ENCODE measurements around the gene CTIF.

The CTIF gene

DNA sequence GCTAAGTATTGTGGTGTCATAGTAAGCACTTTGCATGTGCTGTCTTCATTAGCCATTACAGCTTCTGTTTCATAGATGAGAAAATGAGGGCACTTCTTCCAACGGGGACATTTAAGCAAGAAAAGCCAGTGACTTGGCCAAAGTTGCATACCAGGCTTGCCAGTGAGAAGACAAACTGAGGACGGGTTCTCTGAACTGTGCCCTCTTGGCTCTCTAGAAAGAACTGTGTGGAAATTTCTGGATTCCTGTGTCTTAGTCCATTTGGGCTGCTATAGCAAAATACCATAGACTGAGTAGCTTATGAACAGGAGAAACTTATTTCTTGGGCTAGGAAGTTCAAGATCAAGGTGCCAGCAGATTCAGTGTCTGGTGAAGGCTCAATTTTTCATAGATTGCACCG lies 13.3 kb downstream of the CTIF start:
- DNase-seq (ENCODE audit: low spot score), result no peak

DNA sequence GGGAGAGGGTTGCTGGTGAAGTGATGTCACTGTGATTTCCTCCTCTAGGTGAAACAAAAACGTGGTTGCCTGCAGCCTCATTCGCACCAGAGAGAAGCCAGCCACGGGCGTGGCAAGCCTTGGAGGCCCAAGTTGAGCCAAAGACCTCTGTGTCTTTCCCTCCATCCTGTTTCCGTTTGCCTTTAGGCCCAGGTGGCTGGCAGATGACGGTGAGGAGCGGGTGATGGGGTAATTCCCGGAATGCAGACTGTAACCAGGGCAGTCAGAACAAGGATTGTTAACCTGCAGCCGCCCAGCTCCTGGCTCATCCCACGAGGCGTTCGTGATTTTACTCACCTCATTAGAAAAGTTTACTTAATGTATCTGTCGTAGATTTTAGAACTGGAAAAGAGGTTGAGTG lies 14.4 kb downstream of the CTIF start:
- DNase-seq (ENCODE audit: low spot score), result no peak

DNA sequence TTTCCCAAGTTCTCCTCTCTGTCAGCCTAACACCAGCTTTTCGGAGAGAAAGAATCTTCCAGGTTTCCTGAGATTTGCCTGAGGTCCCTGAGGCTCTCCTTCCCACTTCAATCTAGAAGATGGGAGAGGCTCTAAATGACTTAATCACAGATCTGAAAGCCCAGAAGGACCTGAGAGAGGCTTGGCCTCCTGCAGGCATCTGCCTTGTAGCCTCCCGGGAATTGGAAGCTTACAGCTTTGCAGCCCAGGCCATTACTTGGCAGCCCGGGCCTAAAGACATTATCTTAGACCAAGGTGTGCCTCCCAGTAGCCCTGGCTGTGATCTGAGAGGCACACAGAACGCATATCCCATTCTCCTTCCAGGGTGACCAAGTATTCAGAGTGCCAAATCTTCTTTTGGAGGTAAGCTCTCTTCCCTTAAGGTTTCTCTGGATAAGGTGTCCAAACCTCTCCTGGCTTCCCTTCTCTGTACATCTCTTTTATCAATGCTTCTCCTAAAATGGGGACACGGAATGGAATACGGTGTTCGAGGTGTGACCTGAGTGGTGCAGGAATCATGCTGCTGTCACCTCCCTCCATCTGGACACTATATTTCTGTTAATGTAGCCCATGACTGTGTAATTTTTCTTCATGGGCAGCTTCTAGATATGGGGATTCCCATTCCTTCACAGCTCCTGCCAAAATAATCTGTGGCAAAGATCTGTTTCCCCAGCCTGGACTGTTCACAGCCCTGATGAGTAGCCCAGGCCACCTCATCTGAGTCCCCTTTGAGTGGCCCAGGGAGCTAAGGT lies 16.0 kb downstream of the CTIF start:
- no peak for DNase-seq (ENCODE audit: low spot score)

DNA sequence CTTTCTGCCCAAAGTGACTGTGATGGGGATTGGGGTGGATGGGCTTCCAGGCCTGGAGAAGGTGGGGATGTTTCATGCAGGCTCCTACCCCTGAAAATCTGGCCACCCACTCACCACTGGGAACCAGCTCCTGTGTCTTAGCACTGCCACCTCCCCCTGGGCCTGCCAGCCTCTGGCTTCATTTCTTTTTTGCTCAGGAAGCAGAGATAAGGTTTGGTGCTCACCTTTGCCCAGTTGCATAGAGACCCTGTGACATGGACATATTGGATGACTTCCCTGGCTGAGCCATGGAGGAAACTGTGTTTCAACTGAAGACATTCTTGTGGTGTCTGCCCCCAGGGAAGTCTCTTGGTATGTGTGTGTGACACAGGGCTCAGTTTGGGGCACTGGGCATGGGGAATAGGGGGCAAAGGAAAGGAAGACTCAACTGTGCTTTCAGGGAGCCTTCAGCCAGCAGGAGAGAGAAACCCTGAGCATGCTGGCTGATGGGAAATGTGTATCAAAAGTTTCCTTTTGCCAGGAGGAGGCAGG lies 16.7 kb downstream of the CTIF start:
- DNase-seq (ENCODE audit: low spot score), result no peak

DNA sequence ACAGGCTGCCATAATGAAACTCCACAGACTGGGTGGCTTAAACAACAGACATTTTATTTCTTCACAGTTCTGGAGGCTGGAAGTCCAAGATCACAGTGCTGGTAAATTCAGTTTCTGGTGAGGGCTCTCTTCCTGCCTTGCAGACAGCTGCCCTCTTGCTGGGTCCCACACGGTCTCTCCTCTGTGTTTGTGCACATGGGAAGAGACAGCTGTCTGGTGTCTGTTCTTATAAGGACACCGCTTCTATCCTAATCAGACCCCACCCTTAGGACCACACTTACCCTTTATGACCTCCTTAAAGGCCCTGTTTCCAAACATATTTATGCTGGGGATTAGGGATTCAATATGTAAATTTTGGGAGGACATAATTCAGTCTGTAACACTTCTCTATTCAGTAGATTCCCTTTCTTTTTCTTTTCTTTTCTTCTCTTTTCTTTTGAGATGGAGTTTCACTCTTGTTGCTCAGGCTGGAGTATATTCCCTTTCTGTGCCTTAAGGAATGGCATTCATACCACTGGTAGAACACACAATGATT lies 18.9 kb downstream of the CTIF start:
- DNase-seq (ENCODE audit: low spot score), result no peak

DNA sequence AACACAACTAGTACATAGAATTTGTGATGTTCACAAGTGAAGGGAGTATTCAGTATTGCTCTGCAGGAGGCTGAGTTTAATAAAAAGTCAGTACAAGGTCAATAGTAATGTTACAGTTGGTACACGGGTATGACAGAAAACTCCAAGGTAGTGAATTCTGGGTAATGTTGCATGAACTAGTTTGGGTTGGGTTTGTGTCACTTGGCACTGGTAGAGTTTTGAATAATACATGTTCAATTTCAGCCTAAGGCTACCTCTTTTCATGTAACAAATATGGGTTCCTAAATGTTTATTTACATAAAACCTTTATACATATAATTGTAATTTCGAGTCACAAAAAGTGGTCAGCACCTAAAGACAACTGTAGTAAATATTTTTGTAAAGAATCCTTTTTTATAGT lies 19.4 kb downstream of the CTIF start:
- no peak for DNase-seq (ENCODE audit: low spot score)

DNA sequence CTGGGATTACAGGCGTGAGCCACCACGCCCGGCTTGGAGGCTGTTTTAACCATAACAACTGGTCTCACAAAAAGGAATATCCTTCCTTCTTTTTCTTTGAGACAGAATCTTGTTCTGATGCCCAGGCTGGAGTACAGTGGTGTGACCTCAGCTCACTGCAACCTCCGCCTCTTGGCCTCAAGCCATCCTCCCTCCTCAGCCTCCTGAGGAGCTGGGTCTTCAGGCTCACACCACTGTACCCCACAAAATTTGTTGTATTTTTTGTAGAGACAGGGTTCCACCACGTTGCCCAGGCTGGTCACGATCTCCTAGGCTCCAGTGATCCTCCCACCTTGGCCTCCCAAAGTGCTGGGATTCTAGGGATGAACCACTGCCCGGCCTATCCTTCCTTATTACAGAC lies 21.7 kb downstream of the CTIF start:
- no peak for DNase-seq (ENCODE audit: low spot score)

DNA sequence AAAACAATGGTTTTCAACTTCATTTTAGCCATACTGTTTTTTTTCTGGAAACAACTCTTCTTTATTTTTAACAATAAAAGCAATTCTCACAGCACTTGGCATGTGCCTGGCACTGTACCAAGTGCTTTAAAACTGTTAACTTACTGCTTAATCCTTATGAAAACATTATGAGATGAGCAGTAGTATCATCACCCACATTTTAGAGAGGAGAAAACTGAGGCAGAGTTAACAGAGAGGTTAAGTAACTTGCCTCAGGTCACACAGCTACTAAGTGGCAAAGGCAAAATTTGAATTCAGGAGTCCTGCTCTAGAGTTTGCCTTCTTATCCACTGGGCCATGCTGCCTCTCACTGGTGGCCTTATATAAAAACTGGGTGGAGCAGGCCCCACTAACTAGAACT lies 23.2 kb downstream of the CTIF start:
- DNase-seq (ENCODE audit: low spot score), result no peak

DNA sequence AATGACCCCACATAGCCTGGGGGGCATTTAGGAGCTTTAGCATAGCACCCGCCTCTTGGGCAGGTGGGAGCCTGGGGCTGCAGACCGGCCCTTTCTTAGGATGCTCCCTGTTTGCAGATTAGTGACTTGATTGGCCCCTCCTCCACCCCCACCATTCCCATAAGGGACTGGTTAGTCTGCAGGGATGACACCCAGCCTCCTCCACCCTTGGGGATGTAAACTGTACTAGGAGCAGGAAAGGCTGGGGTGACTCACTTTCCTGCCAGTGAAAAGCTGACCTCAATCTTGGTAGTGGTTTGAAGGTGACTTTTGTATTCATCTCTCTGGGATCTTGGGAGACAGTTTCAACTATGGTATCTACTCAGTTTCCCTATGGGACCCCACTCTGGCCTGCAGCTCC lies 24.2 kb downstream of the CTIF start:
- no peak for DNase-seq (ENCODE audit: low spot score)

DNA sequence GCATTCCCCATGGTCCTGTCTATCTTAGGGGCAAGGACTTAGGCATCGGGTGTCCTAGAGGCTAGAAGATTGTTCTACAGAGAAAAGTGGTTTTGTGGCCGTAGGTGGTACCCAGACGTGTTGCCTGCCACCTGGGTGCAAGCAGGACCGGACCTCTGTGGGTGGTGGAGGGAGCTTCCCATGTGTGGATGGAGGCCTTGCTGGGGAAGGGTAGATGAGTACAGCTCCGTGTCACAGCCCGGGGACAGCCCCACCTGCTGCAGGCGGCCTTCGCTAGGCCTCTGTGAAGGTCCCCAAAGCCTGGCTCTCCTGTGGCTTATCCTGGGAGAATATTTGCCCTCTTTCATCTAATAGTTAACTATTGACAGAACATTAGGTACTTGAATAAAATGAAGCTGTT lies 25.3 kb downstream of the CTIF start:
- DNase-seq (ENCODE audit: low spot score), result no peak

DNA sequence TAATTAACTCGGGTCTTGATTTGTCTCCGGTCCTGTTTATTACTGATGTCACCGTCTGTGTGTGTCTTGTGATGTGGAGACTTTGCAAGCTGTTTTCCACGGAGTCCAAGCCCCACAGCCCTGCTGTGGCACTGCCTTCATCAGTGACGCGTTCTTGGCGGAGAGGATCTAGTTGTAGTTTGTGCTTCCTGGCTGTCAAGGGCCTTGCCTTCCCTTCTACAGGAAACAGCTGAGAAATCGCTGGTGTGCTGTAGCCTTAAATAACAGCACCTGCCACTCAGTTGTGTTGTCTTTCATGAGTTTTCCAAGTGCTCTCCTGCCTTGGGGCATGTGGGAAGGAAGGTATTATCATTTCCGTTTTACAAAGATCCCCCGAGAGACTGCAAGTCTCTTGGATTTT lies 26.3 kb downstream of the CTIF start:
- DNase-seq (ENCODE audit: low spot score), result no peak

DNA sequence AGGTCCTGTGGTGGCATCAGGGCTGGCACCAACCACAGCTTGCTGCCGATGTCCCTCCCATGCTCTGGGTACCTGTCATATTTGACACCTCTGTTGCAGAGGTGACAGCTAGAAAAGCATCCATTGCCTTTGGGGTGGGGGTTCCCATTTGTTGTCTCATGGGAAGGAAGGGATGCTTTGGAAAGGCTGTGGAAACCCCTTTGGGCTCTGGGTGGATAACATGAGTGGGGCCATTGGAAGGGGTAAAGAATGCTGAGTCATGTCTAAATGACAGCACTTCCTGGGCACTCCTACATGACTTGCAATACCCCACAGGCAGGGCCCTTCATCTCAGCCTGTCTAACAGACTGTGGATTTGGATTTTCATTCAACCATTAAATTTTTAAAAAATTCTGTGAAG lies 27.8 kb downstream of the CTIF start:
- no peak for DNase-seq (ENCODE audit: low spot score)

DNA sequence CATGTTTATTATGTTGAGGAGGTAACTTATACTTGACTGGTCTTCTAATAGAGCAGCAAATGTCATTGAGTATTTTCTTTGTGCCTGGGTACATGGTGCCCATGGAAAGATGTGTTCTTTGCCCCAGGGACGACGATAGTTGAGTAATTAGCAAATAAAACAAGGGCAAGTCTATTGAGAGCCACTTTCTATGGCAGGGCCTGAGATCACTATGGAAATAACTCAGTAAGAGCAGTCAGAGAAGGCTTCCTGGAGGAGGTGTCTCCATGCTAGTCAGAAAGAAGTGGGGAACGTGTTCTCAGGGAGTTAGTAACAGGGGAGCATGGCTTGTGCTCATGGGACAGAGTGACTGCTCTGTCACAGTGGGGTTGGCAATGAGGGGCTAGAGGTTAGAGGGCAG lies 28.6 kb downstream of the CTIF start:
- DNase-seq (ENCODE audit: low spot score), result no peak

DNA sequence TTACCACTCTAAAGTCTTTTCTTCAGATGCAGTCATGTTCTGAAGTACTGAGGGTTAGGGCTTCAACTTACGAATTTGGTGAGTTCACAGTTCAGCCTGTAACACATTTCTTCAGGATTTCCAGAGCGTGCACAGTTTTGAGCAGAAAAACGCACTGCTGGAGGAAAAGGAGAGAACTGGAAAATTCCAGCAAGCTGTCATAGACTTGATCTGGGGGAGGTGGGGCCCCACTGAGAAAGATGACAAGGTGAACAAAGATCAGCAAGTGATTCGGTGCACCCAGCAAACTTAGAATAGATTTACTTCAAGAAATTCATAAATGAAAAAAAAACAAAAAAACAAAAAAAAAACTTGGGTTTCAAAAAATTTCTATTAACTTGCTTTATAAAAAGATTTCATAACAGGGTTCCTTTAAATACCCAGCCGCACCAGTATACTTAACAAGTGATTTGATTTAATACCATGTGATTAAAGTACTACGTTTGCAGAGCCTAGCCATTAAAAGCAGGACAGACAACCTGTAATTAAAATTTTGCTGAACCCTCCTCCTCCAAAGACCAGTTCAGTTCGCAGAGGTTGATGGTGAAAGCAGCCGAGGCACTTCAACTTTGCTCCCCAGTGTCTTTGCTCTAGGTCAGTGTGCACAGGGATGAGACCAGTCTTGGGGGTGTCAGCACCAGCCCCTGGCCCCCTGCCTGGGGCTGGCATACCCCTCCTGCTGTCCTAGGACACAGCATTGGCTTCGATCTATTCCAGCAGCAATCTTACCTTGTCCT lies 30.5 kb downstream of the CTIF start:
- no peak for DNase-seq (ENCODE audit: low spot score)

DNA sequence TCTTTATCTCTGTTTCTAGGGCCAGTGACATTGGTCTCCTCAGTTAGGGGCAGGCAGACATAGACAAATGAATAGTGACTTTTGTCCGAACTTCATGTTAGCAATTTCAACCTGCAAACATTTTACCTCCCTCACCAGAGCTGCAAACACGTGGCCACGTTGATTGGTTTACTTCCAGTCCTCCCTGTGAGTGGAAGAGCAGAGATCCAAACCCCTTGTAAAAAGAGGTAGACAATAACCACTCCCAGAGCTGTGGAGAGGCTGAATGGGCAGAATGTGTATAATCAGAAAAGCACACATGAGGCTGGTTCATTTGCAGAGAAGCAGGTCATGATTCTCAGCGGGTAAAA lies 31.1 kb downstream of the CTIF start:
- no peak for DNase-seq (ENCODE audit: low spot score)

DNA sequence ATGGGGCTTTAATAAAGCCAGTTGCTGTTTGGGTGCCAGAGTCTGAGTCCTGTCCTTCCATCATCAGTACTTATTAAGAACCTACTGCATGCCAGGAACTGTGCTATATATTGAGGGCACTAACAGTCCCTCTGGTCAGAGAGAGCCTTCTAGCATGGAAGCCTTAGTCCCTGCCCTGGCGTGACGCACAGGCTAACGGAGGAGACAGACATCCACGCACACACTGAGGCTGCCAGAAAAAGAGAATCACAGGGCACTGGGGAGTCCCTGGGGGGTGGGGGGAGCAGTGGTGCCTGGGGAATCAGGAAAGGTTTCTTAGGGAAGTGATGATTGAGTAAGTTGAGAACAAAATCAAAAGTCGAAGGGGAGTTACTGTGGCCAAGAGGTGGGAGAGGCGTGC lies 31.5 kb downstream of the CTIF start:
- no peak for DNase-seq (ENCODE audit: low spot score)

DNA sequence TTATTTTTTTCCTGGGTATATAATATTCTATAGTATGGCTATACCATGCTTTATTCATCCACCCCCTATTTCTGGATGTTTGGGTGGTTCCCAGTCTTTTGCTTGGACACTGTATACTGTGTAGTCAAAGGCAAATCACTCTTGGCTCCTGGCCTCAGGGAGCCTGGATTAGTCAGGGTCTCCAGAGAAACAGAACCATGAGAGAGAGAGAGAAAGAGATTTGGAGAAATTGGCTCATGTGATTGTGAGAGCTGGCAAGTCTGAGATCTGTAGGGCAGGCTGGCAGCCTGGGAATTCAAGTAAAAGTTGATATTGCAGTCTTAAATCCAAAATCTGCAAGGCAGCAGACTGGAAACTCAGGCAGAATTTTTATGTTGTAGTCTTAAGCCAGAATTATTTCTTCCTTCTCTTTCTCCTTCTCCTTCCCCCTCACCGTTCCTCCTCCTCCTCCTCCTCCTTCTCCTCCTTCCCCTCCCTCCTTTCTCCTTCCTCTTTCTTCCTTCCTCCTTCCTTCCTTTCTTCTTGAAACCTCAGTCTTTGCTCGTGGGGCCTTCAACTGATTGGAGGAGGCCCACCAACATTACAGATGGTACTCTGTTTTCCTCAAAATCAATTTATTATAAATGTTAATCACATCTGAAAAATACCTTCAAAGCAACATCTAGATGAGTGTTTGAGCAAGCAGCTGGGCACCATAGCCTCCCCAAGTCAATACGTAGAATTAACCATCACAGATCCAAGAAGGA lies 33.0 kb downstream of the CTIF start:
- no peak for DNase-seq (ENCODE audit: low spot score)

DNA sequence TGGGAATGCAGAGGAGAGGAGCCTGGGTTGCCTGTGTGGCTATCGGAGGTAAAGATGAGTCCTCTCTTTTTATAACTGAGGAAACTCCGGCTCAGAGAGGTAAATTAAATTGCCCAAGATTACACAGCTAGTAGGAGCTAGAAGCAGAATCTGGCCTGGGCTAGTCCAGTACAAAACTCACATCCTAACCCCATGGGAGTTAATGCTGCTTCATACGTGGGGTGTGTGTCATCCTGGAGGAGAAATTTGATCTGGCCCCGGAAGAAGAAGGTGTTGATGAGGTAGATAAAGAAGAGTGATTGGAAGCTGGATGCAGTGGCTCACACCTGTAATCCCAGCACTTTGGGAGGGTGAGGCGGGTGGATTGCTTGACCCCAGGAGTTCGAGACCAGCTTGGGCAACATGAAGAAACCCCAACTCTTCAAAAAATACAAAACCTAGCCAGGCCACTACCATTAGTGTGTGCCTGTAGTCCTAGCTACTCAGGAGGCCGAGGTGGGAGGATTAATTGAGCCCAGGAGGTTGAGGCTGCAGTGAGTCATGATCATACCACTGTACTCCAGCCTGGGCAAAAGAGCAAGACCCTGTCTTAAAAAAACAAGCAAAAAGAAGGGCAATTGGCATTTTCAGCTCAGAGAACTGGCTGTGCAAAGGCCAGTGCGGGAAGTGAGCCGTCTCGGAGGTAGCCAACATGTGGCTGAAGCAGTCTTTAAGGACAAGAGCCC lies 33.7 kb downstream of the CTIF start:
- no peak for DNase-seq (ENCODE audit: low spot score)

DNA sequence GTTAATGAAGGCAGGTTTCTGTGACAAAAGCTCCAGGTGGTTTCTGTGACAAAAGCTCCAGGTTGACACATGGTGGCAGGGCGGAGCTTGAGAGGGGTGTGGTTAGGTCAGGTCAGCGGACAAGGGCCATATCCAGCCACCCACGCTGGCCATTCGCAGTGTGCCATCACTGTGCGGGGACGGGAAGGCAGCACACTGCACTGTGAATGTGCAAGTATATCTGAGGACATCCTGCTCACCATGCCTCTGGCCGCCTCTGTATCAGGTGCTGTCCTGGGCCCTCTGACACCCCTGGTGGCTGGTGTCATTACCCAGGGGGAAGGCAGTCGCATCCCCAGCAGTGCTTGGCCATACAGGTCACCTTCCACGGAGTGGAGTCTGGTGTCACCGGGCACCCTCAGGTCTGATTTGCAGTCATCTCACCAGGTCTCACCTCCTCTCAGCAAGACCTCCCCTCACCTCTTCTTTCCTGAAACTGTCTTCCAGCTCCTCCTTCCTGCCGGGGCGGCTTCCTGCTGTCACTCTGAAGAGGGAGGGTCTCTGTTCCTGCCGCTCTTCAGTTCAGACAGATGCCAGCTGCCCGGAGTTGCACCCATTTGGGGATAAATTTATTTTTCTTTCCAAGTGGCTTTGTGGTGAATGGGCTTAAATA lies 34.9 kb downstream of the CTIF start:
- DNase-seq (ENCODE audit: low spot score), result no peak

DNA sequence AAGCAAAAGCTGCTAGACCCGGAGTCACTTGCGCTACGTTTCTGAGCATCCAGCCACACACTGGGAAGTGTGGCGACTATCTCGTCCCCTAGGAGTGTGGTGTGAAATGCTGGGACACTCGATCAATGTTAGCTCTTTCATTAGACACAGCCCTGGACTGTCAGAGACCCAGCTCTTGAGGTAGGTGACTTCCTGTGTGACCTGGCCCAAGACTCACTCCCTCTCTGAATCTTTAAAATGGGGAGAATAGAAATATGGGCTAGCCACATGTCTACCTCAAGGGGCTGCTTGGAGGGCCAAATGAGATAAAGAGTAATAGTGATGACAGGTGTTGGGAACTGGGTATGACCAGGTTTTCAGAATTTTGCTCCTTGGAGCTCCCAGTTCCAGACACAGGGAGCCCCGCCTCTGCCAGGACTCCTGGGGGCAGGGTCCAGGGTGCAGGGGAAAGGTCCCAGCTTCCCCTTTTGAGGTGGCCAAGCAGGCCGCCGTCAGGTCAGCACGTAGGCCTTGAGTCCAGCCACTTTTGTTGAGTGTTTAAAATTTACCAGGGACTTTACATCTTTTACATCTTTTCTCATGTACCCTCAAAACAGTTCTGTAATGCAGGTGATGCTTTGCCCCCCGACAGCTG lies 36.0 kb downstream of the CTIF start:
- no peak for DNase-seq (ENCODE audit: low spot score)

DNA sequence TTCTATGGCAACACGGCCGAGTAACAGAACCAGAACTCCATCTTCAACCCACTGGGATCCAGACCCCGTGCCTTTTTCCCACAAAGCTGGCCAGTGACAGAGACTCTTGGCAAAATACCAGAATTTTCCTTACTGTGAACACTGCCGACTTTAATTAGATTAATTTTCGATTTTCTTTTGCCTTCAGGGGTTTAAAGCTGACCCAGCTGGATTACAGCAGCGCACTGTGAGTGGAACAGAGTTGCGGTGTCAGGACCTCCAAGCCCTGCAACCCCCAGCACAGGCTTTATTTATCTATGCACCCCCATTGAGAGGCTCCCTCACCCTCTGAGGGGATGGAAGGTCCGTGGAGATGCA lies 36.4 kb downstream of the CTIF start:
- peak; percentile 54 for DNase-seq (ENCODE audit: low spot score)
